Mesenteric fat pad (tissue), 1 donor: ENCODE measurements around the gene CBY1. TPM values are rescaled to one million over a fixed set of nuclear protein-coding genes. Genes with fewer than 3 reads are reported as not detected.

Source experiments
- DNase-seq: peaks from one replicate; pipeline ENCODE4 v3.0.0-alpha.2; 2020; ENCODE audit warnings: low spot score
- total RNA-seq: library from RNA; stranded (reverse); fragmentation: NEBNext Ultra II Directional; extraction: Animal tissue kit (Norgen Biotek cat#: 25700); gene quantifications from one replicate; pipeline ENCODE4 v1.2.1, GENCODE V29; 2021
- donor health status: DM: yes; HTN: yes; CAD: no.

The CBY1 gene
- total RNA-seq, 1 donor from 2014 or later = 18.9 TPM

- DNase-seq = no peak
These were observed 65.1 kb downstream of the CBY1 start for GRCh38 chr22:38721551-38721950.

Other genes starting within 250 kb of the CBY1 start
- not detected for gene KCNJ4, start 201.4 kb upstream of the CBY1 start, total RNA-seq
- 19.0 TPM for gene KDELR3, start 188.5 kb upstream of the CBY1 start, total RNA-seq
- gene DDX17, start 150.3 kb upstream of the CBY1 start, total RNA-seq = 280 TPM
- 0.22 TPM for gene DMC1, start 86.5 kb upstream of the CBY1 start, total RNA-seq
- 0.22 TPM for gene FAM227A, start 246 bp upstream of the CBY1 start, total RNA-seq
- 71.1 TPM for gene TOMM22, start 25.3 kb downstream of the CBY1 start, total RNA-seq
- 53.8 TPM for gene JOSD1, start 44.3 kb downstream of the CBY1 start, total RNA-seq
- 40.4 TPM for gene GTPBP1, start 49.3 kb downstream of the CBY1 start, total RNA-seq
- gene SUN2, start 99.4 kb downstream of the CBY1 start, total RNA-seq = 286 TPM
- 7.2 TPM for gene DNAL4, start 137.5 kb downstream of the CBY1 start, total RNA-seq
- gene NPTXR, start 187.4 kb downstream of the CBY1 start, total RNA-seq = 5.5 TPM
- gene CBX6, start 215.6 kb downstream of the CBY1 start, total RNA-seq = 57.4 TPM